NCI-H146 treated with DMSO at 0.1 percent for 48 hours (cell line): Measurements from ENCODE around the gene CNNM4.

ENCODE experiments used
- DNase-seq: peaks from one replicate; lab custom pipeline; 2025; ENCODE audit not compliant: unreplicated experiment; lab: John Stamatoyannopoulos, UW

Gene CNNM4

DNA sequence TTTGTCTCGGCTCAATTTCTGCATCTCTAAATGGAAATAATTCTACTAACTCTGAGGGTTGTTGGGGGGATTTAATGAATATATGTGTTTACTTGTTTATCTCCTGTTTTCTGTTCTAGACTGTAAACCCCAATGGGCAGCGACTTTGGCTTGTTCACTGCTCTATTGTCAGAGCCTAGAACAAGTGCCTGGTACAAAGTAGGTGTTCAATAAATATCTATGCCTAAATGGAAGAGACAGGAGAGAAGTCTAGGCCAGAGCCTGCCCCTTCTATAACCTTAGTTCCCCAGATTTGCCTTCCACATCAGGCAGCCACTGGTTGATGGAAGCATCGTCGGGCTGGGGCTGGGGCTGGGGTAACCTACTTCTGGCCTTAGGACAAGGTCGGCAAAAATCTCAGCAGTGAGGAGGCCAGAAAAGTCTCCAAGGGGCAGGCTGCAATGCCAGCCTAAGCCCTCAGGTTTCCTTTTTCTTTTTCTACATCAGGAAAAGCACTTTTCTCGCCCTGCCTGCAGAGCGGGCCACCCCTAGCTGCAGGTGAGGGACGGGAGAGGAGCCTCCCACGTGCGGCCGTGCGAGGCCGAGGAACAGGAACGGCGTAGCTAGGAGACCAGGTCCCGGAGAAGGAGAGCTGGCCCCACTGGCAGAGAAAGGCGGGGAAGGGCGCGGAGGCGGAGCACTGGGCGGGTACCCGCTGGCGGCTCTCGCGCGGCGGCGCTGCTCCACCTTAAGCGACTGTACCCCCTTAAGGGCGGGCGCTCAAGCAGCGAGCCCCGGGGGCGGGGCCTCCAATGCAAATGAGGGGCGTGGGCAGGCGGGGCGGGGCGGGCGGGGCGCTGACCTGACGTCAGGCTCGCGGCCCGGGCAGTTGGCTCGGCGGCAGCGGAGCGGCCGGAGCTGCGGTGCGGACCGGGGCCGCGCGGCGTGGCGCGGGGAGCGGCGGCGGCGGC is at the start of gene CNNM4:
Gene CNNM4, plus strand, starts transcription at position 867 of the 950 bp plus-strand sequence. CDS start 98 bp downstream, outside the sequence.
- DNase-seq: peak; percentile 93

DNA sequence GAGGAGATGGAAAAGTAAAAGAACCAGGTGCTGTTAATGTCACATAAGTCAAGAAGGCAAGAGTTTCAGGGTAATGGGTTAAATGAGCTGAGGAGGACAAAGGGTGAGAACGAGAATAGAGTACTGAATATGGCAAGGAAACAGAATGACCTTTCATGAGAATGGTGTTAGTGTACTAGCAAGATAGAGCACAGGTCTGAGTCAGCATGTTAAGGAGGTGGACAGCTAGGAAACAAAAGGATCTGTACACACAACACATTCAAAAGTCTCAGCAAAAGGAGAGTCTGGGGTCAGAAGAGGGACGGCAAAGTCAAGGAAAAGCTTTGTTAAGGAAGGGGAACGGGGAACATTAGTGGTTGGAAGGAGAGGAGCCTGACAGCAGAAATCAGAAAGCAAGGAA is 49.7 kb upstream of the CNNM4 start:
- no peak for DNase-seq

DNA sequence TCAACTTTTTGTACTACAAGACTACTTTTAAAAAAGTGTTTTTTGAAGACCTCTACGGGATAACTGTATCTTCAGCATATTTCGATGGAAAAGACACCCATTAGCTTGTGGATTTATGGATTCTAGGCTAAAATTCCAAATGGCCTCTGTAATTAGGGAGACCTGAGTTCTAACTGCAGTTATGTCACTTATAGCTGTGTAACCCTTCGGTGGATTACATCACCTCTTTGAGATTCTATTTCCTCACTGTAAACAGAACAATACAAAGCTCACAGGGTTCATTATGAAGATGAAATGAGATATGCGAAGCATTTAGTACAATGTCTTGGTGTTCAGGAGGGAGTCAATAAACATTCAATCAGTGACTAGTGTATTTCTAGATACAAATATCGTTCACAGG is 45.0 kb upstream of the CNNM4 start:
- DNase-seq: no peak

DNA sequence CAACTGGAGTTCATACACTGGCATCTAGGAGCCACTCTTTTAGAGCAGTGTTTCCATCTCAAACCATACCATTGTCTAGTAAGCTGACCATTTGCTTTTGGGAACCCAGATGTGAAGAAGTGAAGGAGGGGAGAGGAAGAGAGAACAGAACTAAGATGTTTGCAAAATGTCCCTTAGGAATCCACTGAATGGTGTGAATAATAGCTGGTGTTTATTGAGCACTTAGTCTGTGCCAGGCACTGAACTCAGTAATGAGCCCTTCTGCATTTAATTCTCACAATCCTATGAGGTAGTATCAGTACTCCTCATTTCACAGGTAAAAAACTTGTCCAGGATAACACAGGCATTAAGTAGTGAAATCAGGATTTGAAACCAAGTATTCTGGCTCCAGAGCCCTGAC is 44.3 kb upstream of the CNNM4 start:
- DNase-seq: no peak

DNA sequence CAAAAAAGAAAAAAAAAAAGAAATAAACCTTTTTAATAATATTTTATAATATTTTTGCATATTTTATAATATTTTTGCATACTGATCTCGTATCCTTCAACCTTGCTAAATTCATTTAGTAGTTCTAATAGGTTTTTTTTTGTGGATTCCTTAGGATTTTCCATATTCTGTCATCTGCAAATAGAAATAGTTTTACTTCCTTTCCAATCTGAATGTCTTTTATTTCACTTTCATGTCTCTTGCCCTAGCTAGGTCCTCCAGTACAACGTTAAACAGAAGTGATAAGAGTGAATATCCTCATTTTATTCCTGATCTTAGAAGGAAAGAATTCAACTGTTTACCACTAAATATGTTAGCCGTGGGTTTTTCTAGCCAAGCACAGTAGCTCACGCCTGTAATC is 34.6 kb upstream of the CNNM4 start:
- DNase-seq: no peak

DNA sequence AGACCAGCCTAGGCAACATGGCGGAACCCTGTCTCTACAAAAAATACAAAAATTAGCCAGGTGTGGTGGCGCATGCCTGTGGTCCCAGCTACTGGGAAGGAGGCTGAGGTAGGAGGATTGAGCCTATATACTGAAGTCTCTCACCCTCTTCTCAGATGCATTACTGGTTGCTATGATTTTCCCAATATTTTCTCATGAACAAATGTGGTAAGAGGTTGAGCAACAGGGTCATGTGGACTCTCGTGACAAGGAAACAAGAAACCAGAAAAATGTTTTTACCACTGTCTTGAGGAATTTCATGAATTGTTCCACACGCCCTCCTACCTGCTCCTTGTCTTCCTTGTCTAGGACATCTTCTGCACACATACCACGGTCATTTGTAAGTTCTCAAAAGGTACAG is 33.3 kb upstream of the CNNM4 start:
- DNase-seq: no peak

DNA sequence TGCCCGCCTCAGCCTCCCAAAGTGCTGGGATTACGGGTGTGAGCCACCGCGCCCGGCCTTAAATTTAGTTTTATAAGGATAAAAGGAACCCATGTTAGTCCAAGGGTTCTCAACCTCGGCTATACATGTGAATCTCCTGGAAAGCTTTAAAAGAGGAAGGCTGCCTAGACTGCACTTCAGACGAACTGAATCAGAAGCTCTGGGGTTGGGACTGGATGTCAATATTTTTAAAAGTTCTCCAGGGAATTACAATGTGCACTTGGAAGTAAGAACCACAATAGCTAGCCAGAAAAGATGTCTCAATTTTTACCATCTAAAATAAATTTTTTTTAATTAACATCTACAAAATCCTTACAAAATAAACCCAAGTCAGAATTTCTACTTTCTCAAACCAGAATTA is 31.0 kb upstream of the CNNM4 start:
- no peak for DNase-seq

DNA sequence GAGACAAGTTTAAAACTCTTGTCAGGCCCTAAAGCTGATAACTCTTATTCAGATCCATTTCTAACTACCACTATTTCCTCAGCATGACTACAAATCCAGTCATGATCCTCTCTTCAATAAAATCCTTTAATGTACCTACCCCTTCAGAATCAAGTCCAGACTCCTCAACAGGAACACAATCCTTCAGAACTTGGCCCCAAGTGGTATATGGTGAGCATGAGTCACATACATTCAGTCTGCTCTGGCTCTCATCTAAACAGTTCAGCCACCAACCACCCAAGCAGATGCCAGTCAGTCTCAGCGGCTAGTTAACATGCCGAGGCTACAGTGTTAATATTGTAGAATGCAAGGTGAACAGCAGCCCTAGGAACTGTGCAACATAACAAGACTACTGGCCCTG is 30.5 kb upstream of the CNNM4 start:
- no peak for DNase-seq

DNA sequence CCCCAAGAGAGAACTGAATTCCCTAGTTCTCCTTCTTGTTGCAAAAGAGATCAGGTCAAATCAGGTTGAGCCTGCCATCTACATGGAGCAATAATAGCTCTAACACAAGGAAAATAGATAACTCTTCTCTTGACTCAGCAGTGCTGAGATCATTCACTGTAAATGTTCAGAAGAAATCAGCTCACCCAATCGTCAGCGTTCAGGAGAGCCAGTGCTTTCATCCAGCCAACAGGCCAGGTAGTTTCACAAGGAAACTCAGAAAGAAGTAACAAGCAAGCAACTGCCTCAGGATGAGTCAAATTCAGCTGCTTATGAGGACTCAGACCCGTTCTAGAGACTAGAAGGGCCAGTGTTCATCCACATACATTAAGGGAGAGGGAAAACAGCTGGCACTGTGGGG is 26.8 kb upstream of the CNNM4 start:
- no peak for DNase-seq

DNA sequence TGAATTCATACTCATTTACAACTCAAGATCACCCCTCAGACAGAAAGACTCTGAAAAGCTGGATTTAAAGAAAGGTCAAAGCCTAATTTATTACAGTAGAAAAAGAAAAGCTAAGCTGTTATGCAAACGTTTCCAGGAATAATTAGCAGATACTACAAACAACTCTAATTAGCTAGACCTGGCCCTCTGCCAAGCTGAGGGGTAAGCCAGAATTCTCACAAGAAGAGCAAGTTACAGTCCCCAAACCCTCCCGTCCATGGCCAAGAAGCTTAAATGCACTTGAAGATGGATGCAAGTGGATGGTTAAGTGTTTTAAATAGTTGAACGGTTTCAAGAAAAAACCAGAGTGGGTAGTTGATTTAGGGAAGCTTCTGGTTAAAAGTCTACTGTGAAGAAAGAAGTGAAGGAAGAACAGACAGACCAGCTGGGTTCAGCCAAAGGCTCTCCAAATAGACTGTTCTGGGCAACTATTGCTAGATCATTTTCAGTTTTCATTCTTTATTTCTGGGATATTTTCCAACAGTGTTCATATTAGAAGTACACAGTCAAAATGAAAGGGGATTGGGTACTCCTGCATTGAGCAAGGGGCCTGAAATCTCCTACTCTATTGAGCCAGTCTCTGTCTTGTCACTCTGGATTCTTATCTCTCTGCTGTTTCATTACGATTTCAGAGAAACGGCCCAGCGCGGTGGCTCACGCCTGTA is 25.7 kb upstream of the CNNM4 start:
- DNase-seq: no peak

DNA sequence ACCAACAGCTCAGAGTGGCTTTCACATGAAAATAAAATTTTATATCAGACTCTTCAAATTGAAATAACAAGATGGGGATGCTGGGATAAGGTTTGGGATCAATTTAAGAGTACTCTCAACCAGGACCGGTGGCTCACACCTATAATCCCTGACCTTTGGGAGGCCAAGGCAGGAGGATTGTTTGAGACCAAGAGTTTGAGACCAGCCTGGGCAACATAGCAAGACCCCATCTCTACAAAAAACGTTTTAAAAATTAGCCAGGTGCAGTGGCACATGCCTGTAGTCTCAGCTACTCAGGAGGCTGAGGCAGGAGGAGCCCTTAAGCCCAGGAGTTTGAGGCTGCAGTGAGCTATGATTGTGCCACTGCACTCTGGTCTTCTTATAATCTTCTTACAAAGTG is 23.5 kb upstream of the CNNM4 start:
- no peak for DNase-seq

DNA sequence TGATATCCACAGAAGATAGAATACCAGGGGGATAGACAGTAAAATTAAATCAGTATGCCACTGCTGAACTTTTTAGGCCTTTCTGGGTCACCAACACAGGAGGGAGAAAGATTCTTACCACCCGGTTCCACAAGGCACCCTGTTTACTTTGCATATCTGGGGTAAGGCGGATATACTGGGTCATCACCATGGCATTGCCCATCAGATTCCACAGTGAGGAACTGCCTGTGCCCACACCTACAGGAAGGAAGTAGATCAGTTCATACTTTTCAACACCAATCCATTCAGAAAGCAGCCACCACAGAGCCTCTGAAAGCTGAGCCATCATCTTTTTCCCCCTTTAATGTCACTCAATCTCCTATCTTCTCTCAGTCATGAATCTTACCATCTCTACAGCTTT is 22.9 kb upstream of the CNNM4 start:
- no peak for DNase-seq

DNA sequence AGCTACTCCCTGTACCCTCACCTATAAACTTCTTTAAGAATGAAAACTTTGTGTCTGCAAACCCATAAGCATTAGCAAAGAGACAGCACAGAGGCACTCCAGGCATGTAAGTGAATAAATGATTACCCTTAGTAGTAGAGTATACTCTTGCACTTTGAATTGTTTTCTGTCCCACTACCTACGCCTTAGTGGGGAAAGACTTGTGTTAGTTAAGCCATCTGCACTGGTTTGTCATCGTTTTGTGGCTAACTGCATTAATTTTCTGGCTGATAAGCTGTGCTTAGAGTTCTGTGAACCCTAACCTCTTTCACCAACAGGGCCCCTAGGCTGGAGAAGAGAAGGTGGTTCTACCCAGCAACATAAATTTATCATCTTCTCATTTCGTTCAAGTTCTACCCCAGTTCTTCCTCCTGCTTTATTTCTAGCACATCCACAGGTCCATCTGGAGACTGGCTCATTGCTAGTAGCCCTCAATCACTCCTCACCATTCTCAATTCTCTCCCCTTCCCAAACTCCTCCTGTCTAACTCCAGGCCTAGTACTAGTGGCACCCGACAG is 21.5 kb upstream of the CNNM4 start:
- DNase-seq: no peak

DNA sequence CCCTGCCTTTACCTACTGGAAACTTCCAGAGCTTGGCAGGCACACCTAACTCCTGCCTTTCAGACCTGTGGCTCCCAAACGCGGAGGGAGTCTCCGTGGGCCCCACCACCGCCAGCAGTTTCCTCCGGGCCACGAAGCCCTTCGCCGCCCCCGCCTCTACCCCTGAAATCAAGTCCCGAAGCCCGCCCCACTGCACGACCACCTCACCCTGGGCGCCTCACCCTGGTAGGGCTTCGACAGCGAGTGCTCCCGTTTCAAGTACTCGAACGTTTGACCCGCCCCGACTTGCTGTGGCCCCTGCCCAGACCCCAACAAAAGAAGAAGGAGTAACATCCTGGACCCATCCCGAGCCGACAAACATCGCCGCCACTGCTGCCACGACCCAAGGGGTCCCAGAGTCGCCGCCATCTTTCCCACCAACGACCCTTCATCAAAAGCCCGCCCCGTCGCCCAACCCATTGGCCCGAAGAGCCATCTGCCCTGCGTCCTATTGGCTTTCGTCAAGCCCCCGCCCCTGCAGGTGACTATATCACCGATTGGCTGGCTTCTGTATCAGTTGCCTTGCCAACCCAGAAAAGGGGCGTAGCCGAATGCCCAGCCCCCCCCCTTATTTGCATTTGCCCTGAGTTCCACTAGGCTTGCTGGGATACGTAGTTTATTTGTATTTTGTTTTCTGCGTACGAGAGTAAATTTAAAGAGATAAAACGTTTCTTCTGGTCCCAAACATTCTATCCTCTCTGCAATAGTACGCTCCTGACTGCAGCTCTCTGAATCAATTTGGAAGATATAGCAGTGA is 20.9 kb upstream of the CNNM4 start, which contains the start of gene LMAN2L:
Gene LMAN2L, minus strand, starts transcription at position 432 of the 796 bp plus-strand sequence. Its CDS starts 24 bp downstream, at position 408.
- DNase-seq: peak; percentile 94

DNA sequence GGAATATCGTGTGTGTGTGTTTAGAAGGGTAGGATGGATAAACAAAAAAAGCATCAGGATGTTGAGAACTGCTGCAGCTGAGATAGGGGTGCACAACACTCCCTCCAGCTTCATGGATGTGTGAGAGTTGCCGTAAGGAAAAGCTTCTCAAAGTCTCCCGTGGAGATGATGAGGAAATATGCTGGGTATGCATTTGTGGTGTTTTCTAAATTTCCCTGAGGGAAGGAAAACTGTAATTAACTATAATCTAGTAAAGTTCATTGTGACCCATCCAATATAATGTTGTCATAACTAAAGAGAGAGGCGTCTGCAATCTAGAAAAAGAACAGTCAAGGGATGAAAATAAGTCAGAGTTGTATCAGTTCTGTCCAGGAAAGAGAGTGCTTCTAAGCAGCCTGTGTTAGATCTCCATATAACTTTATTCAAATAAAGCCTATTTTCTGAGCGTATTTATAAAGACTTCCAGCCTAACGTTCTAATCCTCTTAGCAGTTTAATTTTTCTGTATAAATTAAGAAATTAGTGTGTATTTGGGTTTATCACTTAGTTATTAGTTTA is 13.6 kb upstream of the CNNM4 start:
- DNase-seq: no peak

DNA sequence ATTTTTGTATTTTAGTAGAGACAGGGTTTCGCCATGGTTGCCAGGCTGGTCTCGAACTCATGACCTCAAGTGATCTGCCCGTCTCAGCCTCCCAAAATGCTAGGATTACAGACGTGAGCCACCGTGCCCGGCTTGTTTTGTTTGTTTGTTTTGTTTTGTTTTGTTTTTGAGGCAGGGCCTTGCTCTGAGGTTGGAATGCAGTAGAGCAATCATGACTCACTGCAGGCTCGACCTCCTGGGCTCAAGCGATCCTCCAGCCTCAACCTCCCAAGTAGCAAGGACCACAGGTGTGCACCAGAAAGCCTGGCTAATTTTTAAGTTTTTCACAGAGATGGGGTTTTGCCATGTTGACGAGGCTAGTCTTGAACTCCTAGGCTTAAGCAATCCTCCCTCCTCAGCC is 8.9 kb upstream of the CNNM4 start:
- no peak for DNase-seq

DNA sequence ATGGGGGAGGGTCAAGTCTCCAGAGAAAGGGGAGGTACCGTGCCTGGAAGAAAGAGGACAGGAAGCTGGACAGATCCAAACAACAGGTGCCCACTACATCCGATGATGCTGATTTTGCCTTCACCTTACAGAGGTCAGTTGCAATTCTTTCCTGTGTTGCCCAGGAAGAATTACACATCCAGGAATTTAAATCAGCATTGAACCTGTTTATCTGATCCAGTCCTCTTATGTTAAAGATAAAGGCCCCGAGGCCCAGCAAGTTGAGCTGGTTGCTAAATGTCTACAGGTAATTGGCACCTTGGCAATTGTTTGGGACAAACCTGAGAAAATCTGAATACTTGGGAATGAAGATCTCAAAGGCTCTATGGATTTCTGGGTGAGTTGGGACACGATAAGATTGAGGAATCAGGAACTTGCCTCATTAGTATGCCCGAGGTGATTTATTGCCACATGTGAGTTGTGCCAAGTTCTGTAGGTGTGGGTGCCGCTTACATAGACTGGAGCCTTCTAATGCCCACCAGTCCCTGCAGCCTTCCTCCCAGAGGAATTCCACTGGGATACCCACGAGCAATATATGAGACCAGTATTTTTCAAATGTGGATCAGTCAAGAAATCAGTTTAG is 6.9 kb upstream of the CNNM4 start:
- DNase-seq: no peak

DNA sequence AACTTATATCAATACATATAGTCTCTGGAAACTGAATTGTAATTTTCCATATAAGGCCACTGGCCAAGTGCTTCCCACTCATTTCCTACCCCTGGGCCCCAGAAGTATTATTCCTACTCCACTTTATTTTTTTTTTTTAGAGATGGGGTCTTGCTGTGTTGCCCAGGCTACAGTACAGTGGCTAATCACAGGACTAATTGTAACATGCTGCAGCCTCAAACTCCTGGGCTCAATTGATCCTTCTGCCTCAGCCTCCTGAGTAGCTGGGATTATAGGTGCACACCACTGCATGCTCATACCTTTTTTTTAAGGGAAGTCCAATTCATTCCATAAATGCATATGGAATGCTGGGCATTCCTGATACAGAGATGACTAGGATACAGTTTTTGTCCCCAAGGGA is 6.4 kb upstream of the CNNM4 start:
- no peak for DNase-seq

DNA sequence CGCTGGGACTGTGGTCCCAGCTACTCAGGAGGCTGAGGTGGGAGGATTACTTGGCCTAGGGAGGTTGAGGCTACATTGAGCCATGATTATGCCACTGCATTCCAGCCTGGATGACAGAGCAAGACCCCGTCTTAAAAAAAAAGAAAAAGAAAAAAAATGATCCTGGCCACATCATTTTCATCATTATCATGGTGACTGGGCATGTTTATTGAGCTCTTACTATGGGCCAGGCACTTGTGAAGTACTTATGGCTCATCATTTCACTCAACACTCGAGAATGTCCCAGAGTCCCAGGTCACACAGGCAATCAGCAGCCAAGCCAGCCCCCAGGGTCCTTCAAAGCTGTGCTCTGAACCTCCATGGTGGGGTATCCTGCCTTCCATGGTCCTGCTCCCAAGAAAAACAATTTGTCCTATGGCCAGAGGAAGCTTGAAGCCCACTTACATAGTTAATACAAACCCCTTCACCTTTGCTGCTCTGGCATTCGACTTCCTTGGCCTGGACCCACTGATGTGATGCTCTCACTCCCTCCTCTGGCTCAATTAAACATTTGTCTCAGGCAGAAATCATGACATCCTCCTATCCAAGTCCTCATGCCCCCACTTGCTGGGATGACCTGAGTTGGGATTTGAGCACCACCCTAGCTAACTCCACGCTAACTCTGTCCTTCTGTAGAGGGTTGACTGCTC is 3.8 kb upstream of the CNNM4 start:
- DNase-seq: no peak

DNA sequence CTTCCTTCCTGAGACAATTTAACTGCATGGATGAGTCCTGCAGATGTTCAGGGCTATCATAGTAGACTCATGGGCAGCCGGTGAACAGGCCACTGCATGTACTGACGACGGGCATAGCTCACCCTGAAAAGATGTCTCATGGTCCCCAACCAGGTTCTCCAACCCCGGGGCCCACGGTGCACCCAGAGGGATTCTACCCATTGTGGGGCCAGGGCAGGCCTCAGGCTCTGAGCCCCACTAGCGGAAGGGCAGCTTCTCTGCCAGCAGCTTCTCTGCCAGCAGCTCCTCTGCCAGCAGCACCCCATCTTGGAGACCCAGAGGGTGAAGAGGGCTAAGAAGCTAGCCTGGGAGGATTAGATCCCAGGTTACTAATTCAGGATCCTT is 3.2 kb upstream of the CNNM4 start:
- no peak for DNase-seq
